Neural cell (in vitro differentiated cells): Measurements from ENCODE around the gene SRD5A2.

Experiments
- EZH2 ChIP-seq: fragments of 200-600, 300-800 bp; shearing (Covaris generic), sonication (generic); IDR thresholded peaks from 2 replicates; pipeline ENCODE4 v1.6.1; 2014; ENCODE audit warnings: antibody characterized with exemption, low read length, borderline replicate concordance, mild to moderate bottlenecking; ENCODE audit not compliant: insufficient read depth, poor library complexity, severe bottlenecking
- TF ChIP-seq, protein P1 (sequence below): fragments of 450-650 bp; IDR thresholded peaks from 2 replicates; pipeline ENCODE4 v1.5.1; 2014; ENCODE audit warnings: antibody characterized with exemption, mild to moderate bottlenecking, moderate library complexity; ENCODE audit not compliant: poor library complexity, severe bottlenecking

DNA sequence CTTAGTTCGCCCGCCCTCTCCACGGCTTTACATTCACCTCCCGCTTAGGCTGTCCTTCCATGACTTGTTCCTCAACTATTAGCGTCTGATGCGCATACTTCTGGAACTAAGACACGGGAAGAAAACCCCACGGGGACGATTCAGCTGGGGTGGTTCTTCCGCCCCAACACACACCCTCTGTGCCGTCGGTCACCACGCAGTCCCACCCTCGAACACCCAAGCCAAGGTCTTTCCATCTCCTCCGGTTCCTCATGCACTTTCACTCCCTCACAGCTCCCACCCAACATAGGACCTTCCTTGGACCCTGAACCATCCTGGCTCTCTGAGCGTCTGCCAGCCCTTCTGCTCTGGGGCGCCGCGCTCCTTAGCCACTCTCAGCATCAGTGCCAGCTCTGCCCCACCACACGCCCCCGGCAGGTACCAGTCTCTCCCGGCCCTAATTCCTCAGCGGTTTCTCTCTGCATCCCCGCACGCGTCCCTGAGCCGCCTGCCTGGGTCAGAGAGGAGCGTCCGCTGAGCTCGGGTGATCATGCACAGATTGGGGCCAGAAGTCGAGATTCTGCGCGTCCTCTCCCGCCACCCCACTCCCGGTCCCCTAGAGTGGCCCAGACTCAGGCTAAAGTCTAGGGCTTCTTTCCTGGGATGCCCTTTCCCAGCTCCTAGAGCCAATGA lies 522 bp upstream of the SRD5A2 start:
- TF ChIP-seq, protein P1, sequence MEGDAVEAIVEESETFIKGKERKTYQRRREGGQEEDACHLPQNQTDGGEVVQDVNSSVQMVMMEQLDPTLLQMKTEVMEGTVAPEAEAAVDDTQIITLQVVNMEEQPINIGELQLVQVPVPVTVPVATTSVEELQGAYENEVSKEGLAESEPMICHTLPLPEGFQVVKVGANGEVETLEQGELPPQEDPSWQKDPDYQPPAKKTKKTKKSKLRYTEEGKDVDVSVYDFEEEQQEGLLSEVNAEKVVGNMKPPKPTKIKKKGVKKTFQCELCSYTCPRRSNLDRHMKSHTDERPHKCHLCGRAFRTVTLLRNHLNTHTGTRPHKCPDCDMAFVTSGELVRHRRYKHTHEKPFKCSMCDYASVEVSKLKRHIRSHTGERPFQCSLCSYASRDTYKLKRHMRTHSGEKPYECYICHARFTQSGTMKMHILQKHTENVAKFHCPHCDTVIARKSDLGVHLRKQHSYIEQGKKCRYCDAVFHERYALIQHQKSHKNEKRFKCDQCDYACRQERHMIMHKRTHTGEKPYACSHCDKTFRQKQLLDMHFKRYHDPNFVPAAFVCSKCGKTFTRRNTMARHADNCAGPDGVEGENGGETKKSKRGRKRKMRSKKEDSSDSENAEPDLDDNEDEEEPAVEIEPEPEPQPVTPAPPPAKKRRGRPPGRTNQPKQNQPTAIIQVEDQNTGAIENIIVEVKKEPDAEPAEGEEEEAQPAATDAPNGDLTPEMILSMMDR, result no peak
- no peak for TF ChIP-seq EZH2
